Transverse colon (tissue), 4 donors: ENCODE results near the gene KRT7. TPM values are rescaled to one million over a fixed set of nuclear protein-coding genes. Genes with fewer than 3 reads are reported as not detected.

ENCODE experiments used
- DNase-seq: peaks from one replicate; pipeline ENCODE4 v3.0.0-alpha.2; 2019
- H3K27ac ChIP-seq, 4 donors: fragments of 200-600 bp; sonication (generic); 2 replicates each; pipeline ENCODE4 v1.5.1; 2016 to 2018; ENCODE audit warnings: inconsistent platforms in 4 of 4
- H3K27me3 ChIP-seq: fragments of 200-600 bp; sonication (generic); 2 replicates; pipeline ENCODE4 v1.5.1; 2017; ENCODE audit warnings: inconsistent platforms
- H3K36me3 ChIP-seq, 4 donors: fragments of 200-600 bp; sonication (generic); 2 replicates each; pipeline ENCODE4 v1.5.1; 2017 to 2019; ENCODE audit warnings: inconsistent platforms in 4 of 4
- H3K4me1 ChIP-seq, 4 donors: fragments of 200-600 bp; sonication (generic); 2 replicates each; pipeline ENCODE4 v1.5.1; 2017 to 2020; ENCODE audit warnings: inconsistent platforms in 4 of 4
- H3K4me3 ChIP-seq, 4 donors: fragments of 200-600 bp; sonication (generic); 1 replicate in 1 of 4; 2 replicates in 3 of 4; pipeline versions ENCODE4 v1.5.1 to v1.6.1; 2017 to 2019; ENCODE audit warnings: inconsistent platforms in 4 of 4
- H3K9me3 ChIP-seq, 2 donors: fragments of 200-600 bp; sonication (generic); 2 replicates each; pipeline ENCODE4 v1.5.1; 2017 to 2019; ENCODE audit warnings: inconsistent platforms in 2 of 2
- EP300 ChIP-seq: sonication (generic); formaldehyde crosslinking; IDR thresholded peaks from one replicate; pipeline ENCODE4 v1.6.1; 2017; ENCODE audit warnings: antibody characterized with exemption, low read depth
- POLR2A ChIP-seq: fragments of 450-650 bp; IDR thresholded peaks from one replicate; pipeline ENCODE4 v1.6.1; 2016; ENCODE audit warnings: antibody characterized with exemption, mild to moderate bottlenecking, moderate library complexity
- POLR2AphosphoS5 ChIP-seq, 3 donors: sonication (generic); formaldehyde crosslinking; IDR thresholded peaks; one replicate each; pipeline ENCODE4 v1.6.1; 2016; ENCODE audit warnings: antibody characterized with exemption in 3 of 3
- WGBS, 2 donors: methylation state at CpG; one replicate each; pipeline ENCODE4 v1.1.5; 2018; ENCODE audit warnings: low coverage in 1 of 2; 5-methylcytosine and 5-hydroxymethylcytosine counted together
- in situ Hi-C, 4 donors: fragments of 200-750 bp; cut with MboI; loops; one replicate each; pipeline versions ENCODE4 v1.15.0 to v1.15.1; 2017; ENCODE audit warnings: low sequenced_read_pairs in 3 of 4, low pct_ligation_motif_present in 1 of 4, low pct_unique_long_range_greater_than_20kb in 1 of 4
- intact Hi-C: fragments of 100-400 bp; cut with DNase I; formaldehyde crosslinking; loops from one replicate; pipeline ENCODE4 v1.15.1; 2023; ENCODE audit warnings: low total_unique reads
- total RNA-seq, 4 donors: library from RNA; depleted of rRNA; stranded (reverse); fragments of >200 nt; gene quantifications; one replicate each; pipeline ENCODE4 v1.1.0, GENCODE V29; 2016
- TF ChIP-seq, protein P1 (sequence below), 5 experiments: fragments of 200-600 bp in 3 of 5; fragments of 450-650 bp in 2 of 5; sonication (generic) in 3 of 5; IDR thresholded peaks; 1 replicate in 2 of 5; 2 replicates in 3 of 5; pipeline ENCODE4 v1.5.1; 2016 to 2017; ENCODE audit warnings: antibody characterized with exemption in 5 of 5, inconsistent platforms in 3 of 5, mild to moderate bottlenecking in 2 of 5, moderate library complexity in 1 of 5

The KRT7 gene
- 1 to 10 TPM in 1 of 4 donors, under 1 TPM in 2, not detected in 1; 0.75 to 1.6 (median 0.95) TPM for total RNA-seq

DNA sequence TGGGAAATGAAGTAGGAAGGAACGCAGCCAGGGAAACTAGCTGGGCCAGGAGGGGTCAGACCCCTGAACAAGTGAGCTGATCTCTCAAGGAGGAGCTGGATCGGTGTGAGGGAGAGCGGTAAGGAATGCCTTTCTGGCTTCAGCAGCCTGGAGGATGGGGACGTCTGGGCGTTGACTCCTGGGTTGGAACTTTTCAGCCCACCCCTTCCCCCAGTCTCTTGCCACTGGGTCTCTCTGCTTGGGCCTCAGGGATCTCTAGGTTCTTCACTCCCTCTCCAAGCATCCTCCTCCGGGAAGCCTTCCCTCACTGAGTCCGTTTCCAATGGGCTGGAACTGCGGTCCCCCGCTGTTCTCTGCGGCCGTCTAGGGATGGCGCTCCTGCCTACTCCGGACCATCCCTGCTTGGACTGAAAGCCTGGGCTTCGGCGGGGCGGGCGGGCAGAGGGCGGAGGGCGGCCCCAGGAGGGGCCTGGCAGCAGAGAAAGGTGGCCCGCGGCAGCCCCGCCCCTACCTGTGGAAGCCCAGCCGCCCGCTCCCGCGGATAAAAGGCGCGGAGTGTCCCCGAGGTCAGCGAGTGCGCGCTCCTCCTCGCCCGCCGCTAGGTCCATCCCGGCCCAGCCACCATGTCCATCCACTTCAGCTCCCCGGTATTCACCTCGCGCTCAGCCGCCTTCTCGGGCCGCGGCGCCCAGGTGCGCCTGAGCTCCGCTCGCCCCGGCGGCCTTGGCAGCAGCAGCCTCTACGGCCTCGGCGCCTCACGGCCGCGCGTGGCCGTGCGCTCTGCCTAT, at the start of gene KRT7:
Gene KRT7, plus strand, starts transcription at position 570 of the 788 bp plus-strand sequence. Its CDS starts 54 bp downstream, at position 624.
- TF ChIP-seq EP300 (no peak), POLR2A (no peak), POLR2AphosphoS5 (IDR thresholded peaks at IDR 0.05) (no peak)
- TF ChIP-seq, protein P1, sequence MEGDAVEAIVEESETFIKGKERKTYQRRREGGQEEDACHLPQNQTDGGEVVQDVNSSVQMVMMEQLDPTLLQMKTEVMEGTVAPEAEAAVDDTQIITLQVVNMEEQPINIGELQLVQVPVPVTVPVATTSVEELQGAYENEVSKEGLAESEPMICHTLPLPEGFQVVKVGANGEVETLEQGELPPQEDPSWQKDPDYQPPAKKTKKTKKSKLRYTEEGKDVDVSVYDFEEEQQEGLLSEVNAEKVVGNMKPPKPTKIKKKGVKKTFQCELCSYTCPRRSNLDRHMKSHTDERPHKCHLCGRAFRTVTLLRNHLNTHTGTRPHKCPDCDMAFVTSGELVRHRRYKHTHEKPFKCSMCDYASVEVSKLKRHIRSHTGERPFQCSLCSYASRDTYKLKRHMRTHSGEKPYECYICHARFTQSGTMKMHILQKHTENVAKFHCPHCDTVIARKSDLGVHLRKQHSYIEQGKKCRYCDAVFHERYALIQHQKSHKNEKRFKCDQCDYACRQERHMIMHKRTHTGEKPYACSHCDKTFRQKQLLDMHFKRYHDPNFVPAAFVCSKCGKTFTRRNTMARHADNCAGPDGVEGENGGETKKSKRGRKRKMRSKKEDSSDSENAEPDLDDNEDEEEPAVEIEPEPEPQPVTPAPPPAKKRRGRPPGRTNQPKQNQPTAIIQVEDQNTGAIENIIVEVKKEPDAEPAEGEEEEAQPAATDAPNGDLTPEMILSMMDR (IDR thresholded peaks at IDR 0.05): no peak
- H3K27me3 ChIP-seq: peaks cover 21% of the 10 kb centered on the region
- H3K27ac ChIP-seq: no peak within 1 kb of the TSS
- H3K4me1 ChIP-seq: peaks cover 0 to 27% (median 17%) of the 10 kb centered on the region in 4 donors
- intact Hi-C loops (loop anchor here (5.0 kb wide), 1 partner anchor 241 kb away; no protein-coding TSS in a partner anchor), in situ Hi-C loops (no loop called here)
- DNase-seq: no peak
- no peaks in the 10 kb centered on the region for H3K36me3 ChIP-seq
- H3K9me3 ChIP-seq: no peaks in the 10 kb centered on the region
- WGBS, 2 donors: 35 to 39% methylated on average over 12 to 38 of the region's 58 CpGs
- no peak within 1 kb of the TSS for H3K4me3 ChIP-seq

DNA sequence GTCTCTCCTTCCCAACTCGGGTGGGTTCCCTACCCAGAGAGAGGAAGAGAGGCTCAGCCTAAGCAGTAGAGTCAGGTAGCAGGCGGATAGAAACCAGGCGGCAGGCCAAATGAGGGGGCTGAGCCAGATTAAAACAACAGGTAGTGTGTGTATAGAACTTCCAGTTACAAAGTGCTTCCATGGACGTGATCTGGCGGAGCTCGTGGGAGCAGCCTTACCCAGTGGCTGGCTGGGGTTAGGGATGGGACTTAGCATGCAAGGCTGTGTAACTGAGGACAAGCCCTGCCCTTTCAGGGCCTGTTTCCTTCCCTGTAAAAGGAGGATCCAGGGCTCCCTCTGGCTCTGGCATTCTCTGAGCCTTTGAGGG, 49.5 kb upstream of the KRT7 start:
- H3K4me3 ChIP-seq: no peak overlapping the region
- H3K36me3 ChIP-seq: no peaks in the 10 kb centered on the region
- TF ChIP-seq, protein P1 (IDR thresholded peaks at IDR 0.05): no peak
- no peak for TF ChIP-seq EP300
- TF ChIP-seq POLR2A: no peak
- TF ChIP-seq POLR2AphosphoS5 (IDR thresholded peaks at IDR 0.05): no peak
- no peaks in the 10 kb centered on the region for H3K4me1 ChIP-seq
- WGBS, 2 donors: 30 to 46% methylated on average over 2 to 6 of the region's 6 CpGs
- H3K27me3 ChIP-seq: no peaks in the 10 kb centered on the region
- in situ Hi-C loops: no loop called here
- DNase-seq: no peak
- no peak overlapping the region for H3K27ac ChIP-seq
- H3K9me3 ChIP-seq: no peaks in the 10 kb centered on the region
- intact Hi-C loops: no loop called here

DNA sequence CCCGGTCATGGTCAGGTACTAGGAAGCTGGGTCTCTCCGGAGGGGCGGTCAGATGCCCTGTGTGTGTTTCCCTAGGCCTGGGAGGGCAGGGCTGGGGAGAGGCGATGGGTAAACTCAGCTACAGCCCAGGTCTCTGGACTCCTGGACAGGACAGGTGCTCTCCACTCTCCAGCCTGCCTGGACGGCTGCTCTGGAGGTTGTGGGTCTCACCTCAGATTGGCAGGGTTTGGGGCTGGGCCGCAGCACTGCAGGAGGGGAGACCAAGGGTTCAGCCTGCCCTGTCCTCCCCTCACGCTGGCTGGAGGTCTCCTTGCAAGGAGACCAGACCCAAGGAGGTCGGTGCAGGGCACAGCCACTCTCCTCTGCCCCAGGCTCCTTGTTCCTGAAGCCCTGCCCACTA, 49.1 kb upstream of the KRT7 start:
- DNase-seq: no peak
- no peaks in the 10 kb centered on the region for H3K4me1 ChIP-seq
- WGBS, 2 donors: 82% methylated on average over 7 of the region's 8 CpGs; no CpG with 5 or more reads in 1 of the 2 donors
- no peaks in the 10 kb centered on the region for H3K27me3 ChIP-seq
- H3K36me3 ChIP-seq: no peaks in the 10 kb centered on the region
- intact Hi-C loops (no loop called here), in situ Hi-C loops (no loop called here)
- H3K4me3 ChIP-seq: no peak overlapping the region
- H3K9me3 ChIP-seq: no peaks in the 10 kb centered on the region
- TF ChIP-seq EP300 (no peak), POLR2AphosphoS5 (IDR thresholded peaks at IDR 0.05) (no peak), POLR2A (no peak)
- TF ChIP-seq, protein P1 (IDR thresholded peaks at IDR 0.05): no peak
- no peak overlapping the region for H3K27ac ChIP-seq

DNA sequence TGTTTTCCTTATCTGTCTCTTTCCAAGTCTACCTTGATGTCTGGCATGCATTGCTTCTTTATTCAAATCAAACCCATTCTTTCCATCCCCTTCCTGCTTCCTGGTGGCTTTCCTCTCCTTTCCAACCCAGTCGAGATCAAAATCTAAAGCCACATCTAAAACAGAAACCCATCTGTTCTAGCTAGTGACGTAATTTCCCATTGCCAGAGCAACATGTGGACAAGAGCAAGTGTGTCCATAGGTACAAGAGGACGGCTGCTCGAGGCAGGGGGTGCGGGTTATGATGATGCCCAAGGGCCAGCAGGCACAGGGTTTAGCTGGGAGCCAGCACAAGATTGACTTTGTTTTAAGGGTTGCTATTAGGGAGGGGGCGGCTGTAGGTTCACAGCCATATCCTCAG, 48.2 kb upstream of the KRT7 start:
- no peaks in the 10 kb centered on the region for H3K4me1 ChIP-seq
- H3K9me3 ChIP-seq: no peaks in the 10 kb centered on the region
- no peak for DNase-seq
- in situ Hi-C loops (no loop called here), intact Hi-C loops (no loop called here)
- H3K4me3 ChIP-seq: no peak overlapping the region
- H3K27me3 ChIP-seq: no peaks in the 10 kb centered on the region
- 73% methylated on average over 6 of the region's 6 CpGs; no CpG with 5 or more reads in 1 of the 2 donors for WGBS, 2 donors
- H3K27ac ChIP-seq: no peak overlapping the region
- H3K36me3 ChIP-seq: no peaks in the 10 kb centered on the region
- no peak for TF ChIP-seq POLR2AphosphoS5 (IDR thresholded peaks at IDR 0.05)
- TF ChIP-seq, protein P1 (IDR thresholded peaks at IDR 0.05): no peak
- TF ChIP-seq EP300: no peak
- no peak for TF ChIP-seq POLR2A
